HepG2 (cell line): Measurements from ENCODE around the gene CMTM3. TPM values are rescaled to one million over a fixed set of nuclear protein-coding genes. Genes with fewer than 3 reads are reported as not detected.

Source experiments
- polyA plus RNA-seq, 8 experiments: library from polyadenylated mRNA; depleted of rRNA in 3 of 8; stranded (reverse) in 7 of 8; unstranded in 1 of 8; fragments of >200 nt; fragmentation: Illumina TruSeq in 4 of 8; extraction: Trizol in 4 of 8; gene quantifications; 2 replicates each; pipeline versions ENCODE4 v1.2.1 to v1.2.3, GENCODE V29; 2011 to 2016; ENCODE audit warnings: low read depth in 4 of 8, missing spikeins in 1 of 8, mixed read lengths in 1 of 8; ENCODE audit not compliant: insufficient read depth in 1 of 8
- total RNA-seq, 5 experiments: library from RNA; depleted of rRNA; stranded (reverse); fragments of >200 nt; fragmentation: Illumina TruSeq; extraction: Trizol; gene quantifications; 2 replicates each; pipeline ENCODE4 v1.2.3, GENCODE V29; 2016; ENCODE audit warnings: low read depth in 1 of 5
- TF ChIP-seq, protein P1 (sequence below): sonication (generic); formaldehyde crosslinking; IDR thresholded peaks from 2 replicates; pipeline ENCODE4 v1.5.1; 2020; ENCODE audit warnings: missing genetic modification reagents, mild to moderate bottlenecking, borderline replicate concordance
- TF ChIP-seq, protein P2 (sequence below): IDR thresholded peaks from 2 replicates; pipeline ENCODE4 v1.6.1; 2016; ENCODE audit warnings: mild to moderate bottlenecking
- TF ChIP-seq, protein P3 (sequence below): sonication (generic); formaldehyde crosslinking; conservative IDR thresholded peaks from 2 replicates; pipeline ENCODE4 v1.8.1; 2023; ENCODE audit warnings: missing genetic modification reagents
- TF ChIP-seq, protein P4 (sequence below): IDR thresholded peaks from 2 replicates; pipeline ENCODE4 v1.6.1; 2012; ENCODE audit warnings: low read length, improper control_type of control experiment

Gene CMTM3
- total and polyA plus RNA-seq, 2 of the 13 experiments (the other 11 are each of a cell fraction or from before 2014, with no cell fraction given) = 29.2 to 48.7 TPM

DNA sequence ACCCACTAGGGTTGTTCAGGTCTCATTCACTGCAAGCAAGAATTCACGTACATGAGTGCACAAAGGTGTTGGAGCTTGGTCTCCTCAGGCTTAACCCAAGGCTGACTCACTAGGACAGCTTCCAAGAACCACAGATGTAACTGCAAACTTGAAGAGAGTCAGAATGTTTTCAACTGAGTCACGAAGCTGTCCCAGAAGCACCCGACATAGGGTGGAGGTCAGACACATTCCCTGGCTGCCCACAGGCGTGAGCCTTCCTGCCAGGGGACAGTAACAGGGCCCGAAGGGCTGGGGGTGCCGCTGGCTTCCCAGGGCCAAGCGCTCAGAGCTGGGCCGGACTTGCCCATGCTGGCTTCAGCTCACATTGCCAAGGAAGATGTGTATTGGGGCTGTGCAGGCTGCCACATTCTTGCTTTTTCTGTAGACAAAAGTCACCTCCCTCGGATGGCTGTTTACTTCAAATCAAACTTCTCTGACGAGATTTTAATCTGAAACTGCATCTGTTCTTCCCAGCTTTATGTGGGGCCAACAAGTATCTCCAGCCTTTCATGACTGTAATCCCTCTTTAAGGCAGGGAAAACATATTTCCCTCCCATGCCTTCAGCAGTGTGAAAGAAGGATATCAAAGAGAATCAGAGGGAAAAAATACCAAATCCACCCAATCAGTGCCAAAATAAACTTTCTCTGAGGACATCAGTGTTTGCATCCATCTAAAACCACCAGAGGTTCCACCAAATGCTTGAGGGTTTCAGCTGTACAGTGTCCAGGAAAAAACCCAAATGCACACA, 14.3 kb downstream of the CMTM3 start (continued):
- TF ChIP-seq, protein P1, sequence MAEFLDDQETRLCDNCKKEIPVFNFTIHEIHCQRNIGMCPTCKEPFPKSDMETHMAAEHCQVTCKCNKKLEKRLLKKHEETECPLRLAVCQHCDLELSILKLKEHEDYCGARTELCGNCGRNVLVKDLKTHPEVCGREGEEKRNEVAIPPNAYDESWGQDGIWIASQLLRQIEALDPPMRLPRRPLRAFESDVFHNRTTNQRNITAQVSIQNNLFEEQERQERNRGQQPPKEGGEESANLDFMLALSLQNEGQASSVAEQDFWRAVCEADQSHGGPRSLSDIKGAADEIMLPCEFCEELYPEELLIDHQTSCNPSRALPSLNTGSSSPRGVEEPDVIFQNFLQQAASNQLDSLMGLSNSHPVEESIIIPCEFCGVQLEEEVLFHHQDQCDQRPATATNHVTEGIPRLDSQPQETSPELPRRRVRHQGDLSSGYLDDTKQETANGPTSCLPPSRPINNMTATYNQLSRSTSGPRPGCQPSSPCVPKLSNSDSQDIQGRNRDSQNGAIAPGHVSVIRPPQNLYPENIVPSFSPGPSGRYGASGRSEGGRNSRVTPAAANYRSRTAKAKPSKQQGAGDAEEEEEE (CRISPR knock-in tag) = no peak
- TF ChIP-seq, protein P2, sequence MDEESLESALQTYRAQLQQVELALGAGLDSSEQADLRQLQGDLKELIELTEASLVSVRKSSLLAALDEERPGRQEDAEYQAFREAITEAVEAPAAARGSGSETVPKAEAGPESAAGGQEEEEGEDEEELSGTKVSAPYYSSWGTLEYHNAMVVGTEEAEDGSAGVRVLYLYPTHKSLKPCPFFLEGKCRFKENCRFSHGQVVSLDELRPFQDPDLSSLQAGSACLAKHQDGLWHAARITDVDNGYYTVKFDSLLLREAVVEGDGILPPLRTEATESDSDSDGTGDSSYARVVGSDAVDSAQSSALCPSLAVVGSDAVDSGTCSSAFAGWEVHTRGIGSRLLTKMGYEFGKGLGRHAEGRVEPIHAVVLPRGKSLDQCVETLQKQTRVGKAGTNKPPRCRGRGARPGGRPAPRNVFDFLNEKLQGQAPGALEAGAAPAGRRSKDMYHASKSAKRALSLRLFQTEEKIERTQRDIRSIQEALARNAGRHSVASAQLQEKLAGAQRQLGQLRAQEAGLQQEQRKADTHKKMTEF (CRISPR knock-in tag) = no peak
- TF ChIP-seq, protein P3, sequence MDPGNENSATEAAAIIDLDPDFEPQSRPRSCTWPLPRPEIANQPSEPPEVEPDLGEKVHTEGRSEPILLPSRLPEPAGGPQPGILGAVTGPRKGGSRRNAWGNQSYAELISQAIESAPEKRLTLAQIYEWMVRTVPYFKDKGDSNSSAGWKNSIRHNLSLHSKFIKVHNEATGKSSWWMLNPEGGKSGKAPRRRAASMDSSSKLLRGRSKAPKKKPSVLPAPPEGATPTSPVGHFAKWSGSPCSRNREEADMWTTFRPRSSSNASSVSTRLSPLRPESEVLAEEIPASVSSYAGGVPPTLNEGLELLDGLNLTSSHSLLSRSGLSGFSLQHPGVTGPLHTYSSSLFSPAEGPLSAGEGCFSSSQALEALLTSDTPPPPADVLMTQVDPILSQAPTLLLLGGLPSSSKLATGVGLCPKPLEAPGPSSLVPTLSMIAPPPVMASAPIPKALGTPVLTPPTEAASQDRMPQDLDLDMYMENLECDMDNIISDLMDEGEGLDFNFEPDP = no peak
- TF ChIP-seq, protein P4, sequence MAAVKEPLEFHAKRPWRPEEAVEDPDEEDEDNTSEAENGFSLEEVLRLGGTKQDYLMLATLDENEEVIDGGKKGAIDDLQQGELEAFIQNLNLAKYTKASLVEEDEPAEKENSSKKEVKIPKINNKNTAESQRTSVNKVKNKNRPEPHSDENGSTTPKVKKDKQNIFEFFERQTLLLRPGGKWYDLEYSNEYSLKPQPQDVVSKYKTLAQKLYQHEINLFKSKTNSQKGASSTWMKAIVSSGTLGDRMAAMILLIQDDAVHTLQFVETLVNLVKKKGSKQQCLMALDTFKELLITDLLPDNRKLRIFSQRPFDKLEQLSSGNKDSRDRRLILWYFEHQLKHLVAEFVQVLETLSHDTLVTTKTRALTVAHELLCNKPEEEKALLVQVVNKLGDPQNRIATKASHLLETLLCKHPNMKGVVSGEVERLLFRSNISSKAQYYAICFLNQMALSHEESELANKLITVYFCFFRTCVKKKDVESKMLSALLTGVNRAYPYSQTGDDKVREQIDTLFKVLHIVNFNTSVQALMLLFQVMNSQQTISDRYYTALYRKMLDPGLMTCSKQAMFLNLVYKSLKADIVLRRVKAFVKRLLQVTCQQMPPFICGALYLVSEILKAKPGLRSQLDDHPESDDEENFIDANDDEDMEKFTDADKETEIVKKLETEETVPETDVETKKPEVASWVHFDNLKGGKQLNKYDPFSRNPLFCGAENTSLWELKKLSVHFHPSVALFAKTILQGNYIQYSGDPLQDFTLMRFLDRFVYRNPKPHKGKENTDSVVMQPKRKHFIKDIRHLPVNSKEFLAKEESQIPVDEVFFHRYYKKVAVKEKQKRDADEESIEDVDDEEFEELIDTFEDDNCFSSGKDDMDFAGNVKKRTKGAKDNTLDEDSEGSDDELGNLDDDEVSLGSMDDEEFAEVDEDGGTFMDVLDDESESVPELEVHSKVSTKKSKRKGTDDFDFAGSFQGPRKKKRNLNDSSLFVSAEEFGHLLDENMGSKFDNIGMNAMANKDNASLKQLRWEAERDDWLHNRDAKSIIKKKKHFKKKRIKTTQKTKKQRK = no peak
